22Rv1 (cell line): ENCODE results near the gene TBC1D22B.

Source experiments
- H3K27ac ChIP-seq: fragments of 450-650 bp; 2 replicates; pipeline ENCODE4 v1.5.1; 2017
- ZFX ChIP-seq: fragments of 450-650 bp; IDR thresholded peaks from 2 replicates; pipeline ENCODE4 v1.6.1; 2017; ENCODE audit warnings: antibody characterized with exemption, borderline replicate concordance
- TF ChIP-seq, protein P1 (sequence below): fragments of 450-650 bp; IDR thresholded peaks from 2 replicates; pipeline ENCODE4 v1.5.1; 2017; ENCODE audit warnings: mild to moderate bottlenecking

The TBC1D22B gene

DNA sequence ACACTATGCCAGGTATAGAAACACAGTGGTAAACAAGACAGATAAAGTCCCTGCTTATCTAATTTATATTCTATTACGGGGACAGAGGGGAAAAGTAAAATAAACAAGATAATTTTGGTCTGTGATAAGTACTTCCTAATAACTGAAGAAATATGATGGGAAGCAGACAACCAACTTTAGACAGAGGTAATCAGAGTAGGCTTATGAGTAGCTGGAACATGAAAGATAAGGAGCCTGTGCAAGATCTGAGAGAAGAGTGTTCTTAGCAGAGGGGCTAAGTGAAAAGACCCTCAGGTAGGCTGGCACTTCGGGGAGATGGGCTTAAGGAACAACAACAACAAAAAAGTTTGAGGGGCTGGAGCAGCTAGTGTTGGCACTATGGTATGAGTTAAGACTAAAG is 100.3 kb downstream of the TBC1D22B start:
- H3K27ac ChIP-seq: no peak overlapping the region
- TF ChIP-seq ZFX: no peak
- TF ChIP-seq, protein P1, sequence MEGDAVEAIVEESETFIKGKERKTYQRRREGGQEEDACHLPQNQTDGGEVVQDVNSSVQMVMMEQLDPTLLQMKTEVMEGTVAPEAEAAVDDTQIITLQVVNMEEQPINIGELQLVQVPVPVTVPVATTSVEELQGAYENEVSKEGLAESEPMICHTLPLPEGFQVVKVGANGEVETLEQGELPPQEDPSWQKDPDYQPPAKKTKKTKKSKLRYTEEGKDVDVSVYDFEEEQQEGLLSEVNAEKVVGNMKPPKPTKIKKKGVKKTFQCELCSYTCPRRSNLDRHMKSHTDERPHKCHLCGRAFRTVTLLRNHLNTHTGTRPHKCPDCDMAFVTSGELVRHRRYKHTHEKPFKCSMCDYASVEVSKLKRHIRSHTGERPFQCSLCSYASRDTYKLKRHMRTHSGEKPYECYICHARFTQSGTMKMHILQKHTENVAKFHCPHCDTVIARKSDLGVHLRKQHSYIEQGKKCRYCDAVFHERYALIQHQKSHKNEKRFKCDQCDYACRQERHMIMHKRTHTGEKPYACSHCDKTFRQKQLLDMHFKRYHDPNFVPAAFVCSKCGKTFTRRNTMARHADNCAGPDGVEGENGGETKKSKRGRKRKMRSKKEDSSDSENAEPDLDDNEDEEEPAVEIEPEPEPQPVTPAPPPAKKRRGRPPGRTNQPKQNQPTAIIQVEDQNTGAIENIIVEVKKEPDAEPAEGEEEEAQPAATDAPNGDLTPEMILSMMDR: no peak

DNA sequence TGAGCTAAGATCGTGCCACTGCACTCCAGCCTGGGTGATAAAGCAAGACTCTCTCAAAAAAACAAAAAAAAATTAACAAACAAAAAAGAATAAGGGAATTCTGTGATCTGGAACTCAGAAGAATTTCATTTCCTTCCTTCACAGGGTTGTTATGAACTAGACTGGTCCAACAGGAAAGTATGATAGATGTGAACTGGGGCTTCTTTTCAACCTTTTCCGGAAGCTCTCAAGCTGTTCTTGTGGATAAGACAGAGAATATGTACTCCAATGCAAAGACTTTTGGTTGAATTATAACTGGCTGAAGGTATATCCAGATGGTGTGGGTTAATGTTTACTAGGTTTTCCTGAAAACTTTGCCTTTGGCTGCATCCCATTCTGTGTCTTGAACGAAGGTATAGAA is 101.5 kb downstream of the TBC1D22B start:
- TF ChIP-seq, protein P1: no peak
- no peak for TF ChIP-seq ZFX
- H3K27ac ChIP-seq: no peak overlapping the region

DNA sequence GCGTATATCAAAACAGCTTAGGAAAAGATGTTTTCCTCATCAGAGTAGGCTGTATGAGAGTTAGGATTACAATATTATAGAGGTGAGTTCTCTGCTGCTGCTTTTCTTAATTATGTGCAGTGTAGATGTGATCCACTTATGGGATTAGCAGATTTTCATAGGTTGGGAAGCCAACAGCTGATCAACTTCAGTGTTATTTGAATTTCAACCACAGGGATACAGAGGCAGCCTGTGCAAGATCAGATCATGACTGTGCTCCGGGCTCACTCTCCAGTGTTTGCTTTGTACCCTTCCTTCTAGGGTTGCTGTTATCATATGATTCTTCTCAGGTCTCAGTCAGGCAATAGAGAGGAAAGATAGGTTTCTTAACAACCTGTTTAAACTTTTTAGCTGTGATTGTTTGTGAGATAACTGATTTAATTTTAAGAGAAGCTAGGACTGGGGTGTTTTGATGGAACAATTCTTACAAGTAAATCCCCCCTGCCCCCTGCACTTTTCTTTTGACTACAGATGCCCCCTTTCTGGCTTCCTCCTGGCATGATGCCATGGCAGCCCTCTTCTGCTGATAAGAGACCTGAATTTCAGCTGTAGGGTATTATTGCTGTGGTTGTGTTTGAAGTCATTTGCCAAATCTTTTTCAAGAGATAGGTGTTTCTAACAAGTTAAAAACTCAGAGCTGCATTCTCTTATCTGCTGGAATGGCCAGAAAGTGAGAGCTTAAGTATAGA is 104.7 kb downstream of the TBC1D22B start:
- H3K27ac ChIP-seq: no peak overlapping the region
- TF ChIP-seq, protein P1: no peak
- no peak for TF ChIP-seq ZFX

DNA sequence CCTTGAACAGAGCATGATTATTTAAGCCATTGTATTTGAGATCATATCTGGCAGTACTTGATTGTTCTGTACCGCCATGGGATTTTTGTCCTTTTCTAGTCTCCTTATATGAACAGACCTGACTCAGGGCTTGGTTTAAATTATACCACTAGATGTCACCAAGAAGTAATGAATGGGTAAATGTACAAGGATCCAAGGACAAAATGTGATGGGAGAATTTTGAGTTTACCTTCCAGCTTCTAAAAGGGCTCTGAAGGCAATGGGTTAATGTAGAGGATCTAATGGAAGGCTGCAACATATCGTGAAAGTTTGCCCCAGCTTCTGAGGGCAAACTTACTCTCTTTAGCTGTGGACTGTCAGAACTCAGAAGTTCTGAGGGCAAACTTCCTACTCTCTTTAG is 108.2 kb downstream of the TBC1D22B start:
- no peak overlapping the region for H3K27ac ChIP-seq
- TF ChIP-seq ZFX: no peak
- TF ChIP-seq, protein P1: peak; percentile 26

DNA sequence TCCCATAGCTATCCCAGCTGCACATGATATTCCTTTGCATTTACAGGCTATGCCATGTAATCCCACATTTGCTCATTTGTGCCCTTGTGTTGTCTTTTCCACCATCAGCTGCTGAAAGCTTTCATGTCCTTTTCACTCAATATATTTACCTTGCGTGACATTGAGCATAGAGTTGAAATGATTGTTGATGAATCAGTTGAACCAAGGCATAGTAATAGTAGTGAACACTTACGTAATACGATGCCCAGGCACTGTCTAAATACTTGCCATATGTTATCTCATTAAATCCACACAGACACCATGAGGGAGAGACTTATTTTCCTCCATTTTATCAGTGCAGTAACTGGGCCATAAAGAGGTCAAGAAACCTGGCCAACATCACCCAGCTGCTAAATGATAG is 109.3 kb downstream of the TBC1D22B start:
- TF ChIP-seq, protein P1: no peak
- TF ChIP-seq ZFX: no peak
- no peak overlapping the region for H3K27ac ChIP-seq

DNA sequence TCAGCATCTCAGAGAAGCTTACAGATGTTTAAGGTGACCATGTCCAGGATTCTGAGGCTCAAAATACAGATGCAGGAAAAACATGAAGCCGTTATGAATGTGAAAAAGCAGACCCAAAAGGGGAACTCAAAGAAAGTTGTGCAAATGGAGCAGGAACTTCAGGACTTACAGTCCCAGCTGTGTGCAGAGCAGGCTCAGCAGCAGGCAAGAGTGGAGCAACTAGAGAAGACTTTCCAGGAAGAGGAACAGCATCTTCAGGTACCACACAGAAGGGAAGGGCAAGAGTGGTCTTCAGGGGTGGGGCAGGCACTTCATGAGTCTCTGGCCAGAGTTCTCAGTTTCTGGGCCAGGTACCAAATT is 111.4 kb downstream of the TBC1D22B start:
- TF ChIP-seq ZFX: no peak
- TF ChIP-seq, protein P1: no peak
- no peak overlapping the region for H3K27ac ChIP-seq

DNA sequence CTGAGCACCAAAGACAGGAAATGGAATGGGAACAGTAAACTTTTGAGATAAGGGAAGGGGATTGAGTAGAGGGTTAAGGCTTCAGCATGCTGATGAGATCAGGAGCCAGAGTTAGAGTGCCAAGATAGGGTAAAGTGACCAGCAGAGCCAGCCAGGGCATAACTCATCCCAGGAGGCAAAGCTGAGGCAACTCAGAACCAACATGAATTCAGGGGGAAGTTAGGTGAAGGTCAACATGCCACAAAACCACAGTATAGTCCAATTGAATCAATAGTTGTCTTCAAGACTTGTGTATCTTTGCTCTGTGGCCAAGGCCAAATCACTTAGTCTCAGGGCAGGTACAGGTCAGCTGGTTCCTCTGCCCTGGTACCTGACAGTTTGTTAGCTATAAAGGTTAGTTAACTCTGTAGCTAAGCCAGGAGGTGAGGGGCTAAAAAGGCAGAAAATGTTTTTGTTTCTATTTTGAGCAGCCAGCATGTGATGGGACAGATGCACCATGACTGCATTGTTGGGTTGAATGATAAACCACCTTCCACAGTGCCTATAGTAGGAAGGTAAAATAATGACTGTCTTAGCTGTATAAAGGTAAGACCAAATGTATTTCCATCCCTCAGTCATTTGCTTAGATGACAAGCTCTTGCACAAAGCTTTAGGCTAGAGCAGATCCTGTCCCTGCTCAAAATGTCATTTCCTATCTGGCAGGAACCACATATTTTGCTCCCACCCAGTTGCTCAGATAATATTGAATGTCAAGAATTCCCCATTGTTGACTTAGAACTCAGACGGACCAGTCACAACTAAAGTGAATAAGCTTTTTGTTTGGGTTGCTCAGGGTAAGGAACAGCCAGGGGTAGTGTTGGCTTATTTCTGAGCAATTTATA is 112.0 kb downstream of the TBC1D22B start:
- no peak overlapping the region for H3K27ac ChIP-seq
- TF ChIP-seq, protein P1: no peak
- TF ChIP-seq ZFX: no peak
